Neuronal stem cell (in vitro differentiated cells): Measurements from ENCODE around the gene PTPN6.

ENCODE experiments used
- DNase-seq: peaks from one replicate; pipeline ENCODE4 v3.0.0-alpha.2; 2013; ENCODE audit warnings: low spot score
- H2AFZ ChIP-seq: one replicate; pipeline ENCODE4 v1.6.1; 2013; ENCODE audit warnings: mild to moderate bottlenecking, low read length, inconsistent platforms
- H2AK5ac ChIP-seq: 2 replicates; pipeline ENCODE4 v1.6.1; 2013; ENCODE audit warnings: low read depth, mild to moderate bottlenecking, inconsistent platforms, low read length, moderate library complexity, mixed read lengths
- H2BK120ac ChIP-seq: 2 replicates; pipeline ENCODE4 v1.6.1; 2013; ENCODE audit warnings: low read depth, mild to moderate bottlenecking, inconsistent platforms, low read length, moderate library complexity, mixed read lengths
- H2BK12ac ChIP-seq: one replicate; pipeline ENCODE4 v1.6.1; 2013; ENCODE audit warnings: low read length, inconsistent platforms
- H2BK15ac ChIP-seq: 2 replicates; pipeline ENCODE4 v1.6.1; 2013; ENCODE audit warnings: mild to moderate bottlenecking, low read length, inconsistent platforms, mixed read lengths
- H2BK5ac ChIP-seq: one replicate; pipeline ENCODE4 v1.6.1; 2013; ENCODE audit warnings: inconsistent platforms, mild to moderate bottlenecking, low read length, moderate library complexity
- H3K14ac ChIP-seq: one replicate; pipeline ENCODE4 v1.6.1; 2013; ENCODE audit warnings: low read length, inconsistent platforms
- H3K18ac ChIP-seq: 2 replicates; pipeline ENCODE4 v1.6.1; 2013; ENCODE audit warnings: low read length, inconsistent platforms
- H3K23ac ChIP-seq: 2 replicates; pipeline ENCODE4 v1.6.1; 2013; ENCODE audit warnings: low read depth, mild to moderate bottlenecking, mixed read lengths, low read length, inconsistent platforms; ENCODE audit not compliant: poor library complexity
- H3K27ac ChIP-seq: replicated peaks from 3 replicates; pipeline ENCODE4 v1.5.1; 2013; ENCODE audit warnings: low read length, inconsistent platforms
- H3K27me3 ChIP-seq, 3 experiments: 2 replicates each; pipeline ENCODE4 v1.6.1; 2013; ENCODE audit warnings: low read length in 3 of 3, mild to moderate bottlenecking in 2 of 3, inconsistent platforms in 1 of 3, low read depth in 1 of 3, mixed read lengths in 1 of 3, moderate library complexity in 1 of 3; ENCODE audit not compliant: control insufficient read depth in 3 of 3, insufficient read depth in 3 of 3
- H3K36me3 ChIP-seq, 2 donors: replicated peaks in 1 of 2; 2 replicates each; pipeline ENCODE4 v1.6.1; 2013; ENCODE audit warnings: low read length in 2 of 2; ENCODE audit not compliant: control insufficient read depth in 2 of 2, insufficient read depth in 2 of 2
- H3K4ac ChIP-seq: 2 replicates; pipeline ENCODE4 v1.6.1; 2013; ENCODE audit warnings: inconsistent platforms, mild to moderate bottlenecking, low read length, moderate library complexity
- H3K4me1 ChIP-seq, 2 donors: 1 replicate in 1 of 2; 2 replicates in 1 of 2; pipeline ENCODE4 v1.6.1; 2013; ENCODE audit warnings: low read length in 2 of 2, low read depth in 1 of 2; ENCODE audit not compliant: control insufficient read depth in 2 of 2, insufficient read depth in 1 of 2
- H3K4me2 ChIP-seq: one replicate; pipeline ENCODE4 v1.6.1; 2013; ENCODE audit warnings: mild to moderate bottlenecking, low read length, inconsistent platforms; ENCODE audit not compliant: insufficient read depth, poor library complexity, severe bottlenecking
- H3K4me3 ChIP-seq, 2 donors: 2 replicates each; pipeline ENCODE4 v1.5.1; 2013; ENCODE audit warnings: low read length in 2 of 2, mild to moderate bottlenecking in 2 of 2, inconsistent platforms in 1 of 2, moderate library complexity in 1 of 2
- H3K79me1 ChIP-seq: one replicate; pipeline ENCODE4 v1.6.1; 2013; ENCODE audit warnings: low read depth, mild to moderate bottlenecking, inconsistent platforms, low read length, moderate library complexity
- H3K9ac ChIP-seq: one replicate; pipeline ENCODE4 v1.6.1; 2013; ENCODE audit warnings: mild to moderate bottlenecking, low read depth, low read length, inconsistent platforms; ENCODE audit not compliant: poor library complexity
- H3K9me3 ChIP-seq, 2 donors: replicated peaks in 1 of 2; 2 replicates each; pipeline versions ENCODE3 to v1.6.1; 2013; ENCODE audit warnings: low read length in 2 of 2, mild to moderate bottlenecking in 2 of 2, inconsistent platforms in 1 of 2, low read depth in 1 of 2, mixed read lengths in 1 of 2, moderate library complexity in 1 of 2; ENCODE audit not compliant: control insufficient read depth in 2 of 2, insufficient read depth in 1 of 2
- H4K8ac ChIP-seq: one replicate; pipeline ENCODE4 v1.6.1; 2013; ENCODE audit warnings: low read depth, mild to moderate bottlenecking, inconsistent platforms, low read length, moderate library complexity
- H4K91ac ChIP-seq: one replicate; pipeline ENCODE4 v1.6.1; 2013; ENCODE audit warnings: low read length, low read depth, mild to moderate bottlenecking, inconsistent platforms; ENCODE audit not compliant: poor library complexity
- WGBS, 2 donors: extraction: QIAGEN DNeasy Blood & Tissue Kit; methylation state at CpG; one replicate each; pipeline ENCODE4 v1.1.7; 2013; ENCODE audit warnings: missing lambda C conversion rate in 2 of 2, mixed read lengths in 1 of 2; ENCODE audit not compliant: insufficient read length in 2 of 2, insufficient replicate concordance in 1 of 2; ENCODE audit errors: extremely low coverage in 2 of 2; 5-methylcytosine and 5-hydroxymethylcytosine counted together

The PTPN6 gene

DNA sequence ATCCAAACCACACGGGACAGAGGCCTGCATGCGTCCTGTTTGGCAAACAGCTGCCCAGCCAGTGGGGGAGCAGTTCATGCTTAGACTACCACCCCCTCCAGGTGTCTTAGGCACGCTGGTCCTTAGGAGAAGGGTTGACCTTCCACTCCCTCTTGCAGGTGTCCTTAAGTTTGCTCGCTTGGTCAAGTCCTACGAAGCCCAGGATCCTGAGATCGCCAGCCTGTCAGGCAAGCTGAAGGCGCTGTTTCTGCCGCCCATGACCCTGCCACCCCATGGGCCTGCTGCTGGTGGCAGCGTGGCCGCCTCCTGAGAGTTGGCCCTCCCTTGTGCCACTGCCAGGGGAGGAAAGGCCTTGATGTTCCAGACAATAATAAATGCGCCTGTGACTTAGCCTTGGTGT, 5.5 kb upstream of the PTPN6 start:
- H2BK120ac ChIP-seq, result no peak overlapping the region
- peaks cover 4% of the 10 kb centered on the region for H3K79me1 ChIP-seq
- no peak overlapping the region for H3K14ac ChIP-seq
- no peak overlapping the region for H2AK5ac ChIP-seq
- no peak overlapping the region for H3K9ac ChIP-seq
- no peak overlapping the region for H4K8ac ChIP-seq
- H3K4ac ChIP-seq, result no peak overlapping the region
- no peak overlapping the region for H2BK15ac ChIP-seq
- no peak overlapping the region for H4K91ac ChIP-seq
- no peak overlapping the region for H2BK5ac ChIP-seq
- H3K27ac ChIP-seq, result no peak overlapping the region
- WGBS, 2 donors, result no CpG with 5 or more reads among the region's 11 CpGs
- no peak overlapping the region for H2AFZ ChIP-seq
- H3K18ac ChIP-seq, result no peak overlapping the region
- peaks cover 7 to 11% of the 10 kb centered on the region in 2 donors for H3K4me1 ChIP-seq
- peaks cover 17 to 42% of the 10 kb centered on the region in 2 donors for H3K36me3 ChIP-seq
- no peak overlapping the region for H2BK12ac ChIP-seq
- H3K23ac ChIP-seq, result no peak overlapping the region
- no peaks in the 10 kb centered on the region for H3K27me3 ChIP-seq
- H3K4me2 ChIP-seq, result no peak overlapping the region
- DNase-seq, result no peak
- H3K4me3 ChIP-seq, result peak overlapping the region in 1 of 2 donors; percentile 9
- H3K9me3 ChIP-seq, result no peaks in the 10 kb centered on the region

DNA sequence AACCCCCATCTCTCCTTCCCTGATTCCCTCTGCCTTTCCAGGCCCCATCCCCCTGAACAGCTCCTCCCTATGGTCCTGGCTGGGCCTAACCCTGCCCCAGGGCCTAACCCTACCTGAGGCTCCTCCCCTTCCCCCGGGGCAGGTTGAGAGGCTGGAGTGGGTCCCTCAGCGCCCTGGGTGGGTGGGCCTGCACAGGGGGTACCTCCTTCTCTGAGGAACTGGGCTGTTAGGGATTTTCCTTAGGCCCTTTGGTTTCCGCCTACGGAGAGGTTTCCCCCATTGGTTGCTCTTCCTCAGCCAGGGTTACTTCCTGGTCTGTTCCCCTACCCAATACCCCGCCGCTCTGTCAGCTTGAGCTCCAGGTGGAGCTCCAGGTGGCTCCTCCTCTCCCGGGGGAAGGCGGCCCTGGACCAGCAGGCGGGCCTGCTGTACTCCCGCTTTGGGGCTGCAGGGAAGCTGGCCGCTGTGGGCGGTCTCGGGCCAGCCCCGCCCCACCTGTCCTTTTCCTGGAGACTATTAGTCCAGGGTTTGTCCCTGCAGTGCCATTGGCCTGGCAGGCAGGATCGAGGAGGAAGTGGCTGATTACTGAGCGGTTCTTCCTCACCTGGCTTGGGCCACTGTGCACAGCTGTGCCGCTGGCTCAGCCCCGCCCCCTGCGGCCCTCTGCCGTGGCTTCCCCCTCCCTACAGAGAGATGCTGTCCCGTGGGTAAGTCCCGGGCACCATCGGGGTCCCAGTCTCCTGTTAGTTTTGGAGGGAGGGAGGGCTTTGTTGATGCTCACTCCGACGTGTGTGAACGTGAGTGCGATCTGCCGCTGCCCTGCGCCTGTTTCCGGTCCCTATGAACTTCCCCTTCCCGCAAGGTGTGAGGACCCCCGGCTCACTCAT, 4.9 kb upstream of the PTPN6 start:
- Histone ChIP-seq H4K8ac (no peak overlapping the region), H3K4me3 (peak overlapping the region in 1 of 2 donors; percentile 60), H2AK5ac (peak overlapping the region; percentile 7), H3K23ac (peak overlapping the region; percentile 56), H2BK12ac (no peak overlapping the region), H2BK15ac (no peak overlapping the region), H3K4ac (no peak overlapping the region), H3K27ac (no peak overlapping the region), H3K4me2 (peak overlapping the region; percentile 56), H3K4me1 (peaks cover 10 to 11% of the 10 kb centered on the region in 2 donors), H2BK120ac (no peak overlapping the region), H2BK5ac (no peak overlapping the region), H3K9ac (peak overlapping the region; percentile 14), H3K18ac (peak overlapping the region; percentile 28), H3K79me1 (no peaks in the 10 kb centered on the region), H3K27me3 (no peaks in the 10 kb centered on the region), H3K9me3 (no peaks in the 10 kb centered on the region), H3K14ac (no peak overlapping the region), H3K36me3 (peaks cover 11 to 36% of the 10 kb centered on the region in 2 donors), H4K91ac (no peak overlapping the region), H2AFZ (no peak overlapping the region)
- DNase-seq, result no peak
- WGBS, 2 donors, result no CpG with 5 or more reads among the region's 32 CpGs

DNA sequence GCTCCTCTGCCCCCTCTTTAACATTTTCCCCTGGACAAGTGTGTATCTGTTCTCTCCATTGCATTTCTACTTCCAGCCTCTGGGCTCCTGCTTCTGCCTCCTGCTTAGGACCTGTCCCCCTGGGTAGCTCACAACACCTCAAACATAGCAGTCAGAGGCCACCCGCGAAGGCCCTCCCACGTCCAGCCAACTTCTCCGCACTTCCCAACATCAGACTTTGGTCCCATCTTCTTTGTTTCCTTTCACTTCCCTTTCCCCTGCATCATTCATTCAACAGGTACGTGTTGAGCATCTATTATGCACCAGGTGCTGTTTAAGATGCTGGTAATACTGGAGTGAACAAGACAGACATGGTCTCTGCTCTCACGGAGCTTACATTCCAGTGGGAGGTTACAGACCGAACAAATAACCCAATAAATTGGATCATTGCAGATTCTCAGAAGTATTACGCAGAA, 4.2 kb upstream of the PTPN6 start:
- Histone ChIP-seq H3K27ac (no peak overlapping the region), H3K4me1 (peaks cover 10 to 11% of the 10 kb centered on the region in 2 donors)

DNA sequence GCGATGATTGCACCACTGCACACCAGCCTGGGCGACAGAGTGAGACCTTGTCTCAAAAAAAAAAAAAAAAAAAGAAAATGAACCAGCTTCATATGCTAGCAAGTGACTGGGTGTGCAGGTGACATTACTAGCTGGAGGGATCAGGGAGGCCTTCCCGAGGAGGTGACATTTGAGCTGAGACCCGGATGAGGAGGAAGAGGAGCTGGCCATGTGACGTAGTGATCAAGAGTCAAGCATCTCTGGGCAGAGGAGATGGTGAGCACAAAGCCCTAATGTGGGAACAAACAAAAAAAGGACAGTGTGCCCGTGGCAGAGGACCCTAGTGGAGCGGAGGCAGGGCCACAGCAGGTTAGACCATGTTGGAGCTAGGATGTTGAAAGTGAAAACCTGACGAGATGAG, 3.5 kb upstream of the PTPN6 start:
- no peak overlapping the region for H3K9ac ChIP-seq
- H3K4me3 ChIP-seq, result no peak overlapping the region
- H2AFZ ChIP-seq, result no peak overlapping the region
- no peaks in the 10 kb centered on the region for H3K9me3 ChIP-seq
- H2BK12ac ChIP-seq, result no peak overlapping the region
- peaks cover 13 to 14% of the 10 kb centered on the region in 2 donors for H3K4me1 ChIP-seq
- H3K18ac ChIP-seq, result no peak overlapping the region
- no peak overlapping the region for H3K27ac ChIP-seq
- no peaks in the 10 kb centered on the region for H3K79me1 ChIP-seq
- no peak overlapping the region for H3K23ac ChIP-seq
- H2BK5ac ChIP-seq, result no peak overlapping the region
- H4K8ac ChIP-seq, result no peak overlapping the region
- H2BK120ac ChIP-seq, result no peak overlapping the region
- no peak overlapping the region for H3K4me2 ChIP-seq
- H2BK15ac ChIP-seq, result no peak overlapping the region
- no peak overlapping the region for H4K91ac ChIP-seq
- peaks cover 3 to 24% of the 10 kb centered on the region in 2 donors for H3K36me3 ChIP-seq
- no CpG with 5 or more reads among the region's 8 CpGs for WGBS, 2 donors
- no peak overlapping the region for H3K4ac ChIP-seq
- DNase-seq, result no peak
- no peaks in the 10 kb centered on the region for H3K27me3 ChIP-seq
- no peak overlapping the region for H3K14ac ChIP-seq
- no peak overlapping the region for H2AK5ac ChIP-seq

More for the DNA sequence above, 4.2 kb upstream of the PTPN6 start:
- H3K9ac ChIP-seq, result peak overlapping the region; percentile 14
- H3K4ac ChIP-seq, result no peak overlapping the region
- H3K4me2 ChIP-seq, result peak overlapping the region; percentile 56
- H2BK12ac ChIP-seq, result no peak overlapping the region
- no peaks in the 10 kb centered on the region for H3K27me3 ChIP-seq
- no peak overlapping the region for H4K8ac ChIP-seq
- no peak overlapping the region for H2BK120ac ChIP-seq
- no peak overlapping the region for H3K23ac ChIP-seq
- H2BK5ac ChIP-seq, result no peak overlapping the region
- WGBS, 2 donors, result no CpG with 5 or more reads among the region's 8 CpGs
- H3K4me3 ChIP-seq, result peak overlapping the region in 1 of 2 donors; percentile 60
- H3K18ac ChIP-seq, result no peak overlapping the region
- no peak overlapping the region for H3K14ac ChIP-seq
- no peak overlapping the region for H2BK15ac ChIP-seq
- no peak overlapping the region for H2AFZ ChIP-seq
- no peak for DNase-seq
- no peak overlapping the region for H2AK5ac ChIP-seq
- no peaks in the 10 kb centered on the region for H3K9me3 ChIP-seq
- no peaks in the 10 kb centered on the region for H3K79me1 ChIP-seq
- no peak overlapping the region for H4K91ac ChIP-seq
- peaks cover 5 to 30% of the 10 kb centered on the region in 2 donors for H3K36me3 ChIP-seq
